ENCODE results near the gene BMP2K. TPM values are rescaled to one million over a fixed set of nuclear protein-coding genes. Genes with fewer than 3 reads are reported as not detected.

The BMP2K gene

GRCh38 chr4:78960926-78961325, 184.8 kb downstream of the BMP2K start:
- DNase-seq, result no peak
- H3K18ac ChIP-seq (ENCODE audit: low read depth in 1 of 2, low read length in 2 of 2), result no peak overlapping the region
- no peak overlapping the region for H2BK5ac ChIP-seq (ENCODE audit: low read depth, low read length, poor library complexity, severe bottlenecking)
- H3K14ac ChIP-seq (ENCODE audit: low read length in 2 of 2), result no peak overlapping the region
- no peak overlapping the region for H2AK5ac ChIP-seq (ENCODE audit: low read length, severe bottlenecking)
- no peak overlapping the region for H4K8ac ChIP-seq (ENCODE audit: low read length)
- H3K27ac ChIP-seq (ENCODE audit: low read length, poor library complexity, severe bottlenecking), result no peak overlapping the region
- no peaks in the 10 kb centered on the region for H3K27me3 ChIP-seq (ENCODE audit: control insufficient read depth in 1 of 2, insufficient read depth in 1 of 2, low read length in 2 of 2)
- no peaks in the 10 kb centered on the region for H3K79me1 ChIP-seq (replicated peaks; ENCODE audit: low read length, poor library complexity, severe bottlenecking)
- no peak overlapping the region for H3K9ac ChIP-seq (ENCODE audit: low read length)
- H3K9me3 ChIP-seq (ENCODE audit: control insufficient read depth, low read length), result no peaks in the 10 kb centered on the region
- H2BK15ac ChIP-seq (ENCODE audit: low read depth, poor library complexity, severe bottlenecking), result no peak overlapping the region
- H3K4ac ChIP-seq (ENCODE audit: low read depth in 1 of 2, low read length in 2 of 2), result no peak overlapping the region
- no peak overlapping the region for H2AFZ ChIP-seq (ENCODE audit: low read depth, low read length)
- 67% methylated on average over 1 of the region's 3 CpGs for WGBS
- H3K23ac ChIP-seq (ENCODE audit: low read length in 2 of 2), result no peak overlapping the region
- no peak overlapping the region for H2BK120ac ChIP-seq (ENCODE audit: low read depth, low read length)
- H3K4me2 ChIP-seq (ENCODE audit: low read length, poor library complexity, severe bottlenecking), result no peak overlapping the region
- H3K36me3 ChIP-seq (ENCODE audit: control insufficient read depth in 1 of 2, insufficient read depth in 2 of 2, low read depth in 1 of 2, low read length in 2 of 2), result no peaks in the 10 kb centered on the region
- H3K4me3 ChIP-seq (ENCODE audit: insufficient read depth in 1 of 2, low read depth in 1 of 2, low read length in 2 of 2), result no peak overlapping the region
- H2BK12ac ChIP-seq (ENCODE audit: low read length in 2 of 2), result no peak overlapping the region
- H4K91ac ChIP-seq (ENCODE audit: low read length), result no peak overlapping the region
- H3K4me1 ChIP-seq (ENCODE audit: control insufficient read depth, insufficient read depth, low read depth, low read length), result no peaks in the 10 kb centered on the region

Small RNA genes within 50 kb of the gene (small RNA-seq; reads per million reads assigned to genes)
- gene AC098818.1 (ENCODE audit: low read depth) (not detected), gene MIR5096 (ENCODE audit: low read depth) (not detected), gene RN7SL127P (ENCODE audit: low read depth) (not detected)
